ENCODE results near the gene NUDT17.
"Not testable (repeated sequence)": the region's sequence is repeated elsewhere in the genome, so short reads cannot be mapped to it uniquely, and the experiment has no call there.

Gene NUDT17, protein sequence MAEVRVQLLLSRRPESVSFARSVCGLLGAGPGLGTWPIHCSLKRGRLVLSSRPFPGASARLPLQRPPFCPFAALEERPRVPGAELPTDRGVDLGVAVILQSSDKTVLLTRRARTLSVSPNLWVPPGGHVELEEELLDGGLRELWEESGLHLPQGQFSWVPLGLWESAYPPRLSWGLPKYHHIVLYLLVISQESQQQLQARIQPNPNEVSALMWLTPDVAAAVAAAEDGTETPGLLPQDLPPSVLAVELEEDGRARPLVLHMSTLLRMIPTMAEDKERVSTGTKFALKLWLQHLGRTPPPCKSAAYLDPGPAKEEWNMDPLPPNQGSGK

GRCh38 chr1:145845514-145846161 lies at the start of gene NUDT17:
TSS of gene NUDT17 (plus strand) at chr1:145845630. CDS start at chr1:145845641, 11 bp downstream.
- peak; percentile 78 for DNase-seq

DNA sequence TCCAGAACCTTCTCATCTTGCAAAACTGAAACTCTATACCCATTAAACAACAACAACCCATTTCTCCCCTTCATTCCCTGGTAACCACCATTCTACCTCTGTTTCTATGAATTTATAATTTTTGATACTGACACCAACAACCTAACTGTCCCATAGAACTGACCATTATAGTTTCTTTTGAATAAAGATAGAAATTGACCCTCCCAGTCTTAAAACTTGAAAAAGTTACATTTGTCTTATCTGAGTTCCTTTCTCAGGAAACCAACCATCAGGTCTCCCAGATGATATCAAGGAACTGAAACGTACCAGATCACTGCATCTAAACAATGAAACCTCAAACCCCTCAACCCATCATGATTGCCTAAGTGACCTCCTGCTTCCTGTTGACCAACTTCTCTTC lies 48.7 kb upstream of the NUDT17 start:
- no peak for DNase-seq

GRCh38 chr1:145799806-145800205 lies 45.6 kb upstream of the NUDT17 start:
- no peak for DNase-seq

DNA sequence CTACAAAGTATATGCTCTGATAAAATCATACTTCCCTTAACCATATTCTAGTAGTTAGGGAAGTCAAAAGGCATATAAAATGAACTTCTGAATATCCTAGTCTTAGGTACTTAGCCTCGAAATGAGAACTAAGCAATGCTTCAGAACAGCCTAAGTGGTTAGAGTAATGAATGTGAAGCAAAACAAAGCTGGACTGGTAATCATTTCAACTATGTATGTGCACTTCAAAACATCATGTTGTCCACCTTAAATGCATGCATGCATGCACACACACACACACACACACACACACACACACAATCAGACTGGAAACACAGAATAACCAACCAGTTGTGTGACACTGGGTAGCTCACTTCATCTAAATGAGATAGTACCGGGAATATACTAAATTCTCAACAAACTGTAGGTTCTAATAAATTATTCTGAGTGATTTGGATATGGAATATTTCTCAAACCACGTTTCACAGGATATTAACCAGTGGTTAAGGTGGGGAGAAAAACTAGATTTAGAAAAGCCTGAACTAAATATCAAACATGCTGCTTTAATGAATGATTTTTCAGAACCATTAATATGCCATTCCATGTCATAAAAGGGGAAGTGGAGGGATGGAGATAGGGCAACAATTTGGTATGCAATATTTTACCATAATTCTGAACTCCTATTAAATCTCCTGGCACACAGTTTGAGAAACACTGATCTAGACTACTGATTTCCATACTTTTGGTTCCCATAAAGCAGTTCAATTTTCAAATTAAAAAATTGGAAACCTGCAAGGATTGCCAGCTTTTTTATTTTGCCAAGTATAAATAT lies 41.0 kb upstream of the NUDT17 start:
- no peak for DNase-seq

DNA sequence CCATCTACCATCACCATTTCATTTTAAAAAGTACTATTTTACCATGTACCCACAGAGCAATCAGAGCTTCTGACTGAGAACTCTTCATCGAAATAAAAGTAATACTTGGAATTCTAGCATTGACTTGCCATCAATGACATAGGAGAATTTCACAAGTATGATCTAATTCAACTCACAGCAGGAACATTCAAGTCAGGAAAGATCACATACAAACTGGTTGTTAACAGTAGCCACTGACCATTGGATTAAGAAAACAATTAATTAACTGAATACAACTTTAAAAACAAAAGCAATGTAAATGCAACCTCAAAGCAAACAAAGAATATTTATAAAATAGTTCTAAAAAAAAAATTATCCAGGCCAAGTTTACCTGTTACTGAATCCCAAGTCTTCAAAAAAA lies 40.4 kb upstream of the NUDT17 start:
- no peak for DNase-seq

- no peak for DNase-seq
These were observed 39.0 kb upstream of the NUDT17 start for GRCh38 chr1:145806408-145806807.

DNA sequence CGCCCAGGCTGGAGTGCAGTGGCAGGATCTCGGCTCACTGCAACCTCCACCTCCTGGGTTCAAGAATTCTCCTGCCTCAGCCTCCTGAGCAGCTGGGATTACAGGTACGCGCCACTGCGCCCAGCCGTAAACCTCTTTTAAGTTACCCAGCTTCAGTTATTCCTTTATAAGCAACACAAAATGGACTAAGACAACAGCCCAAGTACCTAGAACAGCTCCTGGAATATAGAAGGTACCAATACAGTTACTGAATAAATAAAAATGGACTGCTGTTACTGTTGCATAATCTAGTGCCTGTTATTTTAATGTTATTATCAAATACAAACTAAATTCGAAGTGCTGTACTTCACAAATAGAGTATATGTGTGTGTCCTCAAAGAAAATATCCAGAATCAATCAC lies 38.6 kb upstream of the NUDT17 start:
- no peak for DNase-seq

DNA sequence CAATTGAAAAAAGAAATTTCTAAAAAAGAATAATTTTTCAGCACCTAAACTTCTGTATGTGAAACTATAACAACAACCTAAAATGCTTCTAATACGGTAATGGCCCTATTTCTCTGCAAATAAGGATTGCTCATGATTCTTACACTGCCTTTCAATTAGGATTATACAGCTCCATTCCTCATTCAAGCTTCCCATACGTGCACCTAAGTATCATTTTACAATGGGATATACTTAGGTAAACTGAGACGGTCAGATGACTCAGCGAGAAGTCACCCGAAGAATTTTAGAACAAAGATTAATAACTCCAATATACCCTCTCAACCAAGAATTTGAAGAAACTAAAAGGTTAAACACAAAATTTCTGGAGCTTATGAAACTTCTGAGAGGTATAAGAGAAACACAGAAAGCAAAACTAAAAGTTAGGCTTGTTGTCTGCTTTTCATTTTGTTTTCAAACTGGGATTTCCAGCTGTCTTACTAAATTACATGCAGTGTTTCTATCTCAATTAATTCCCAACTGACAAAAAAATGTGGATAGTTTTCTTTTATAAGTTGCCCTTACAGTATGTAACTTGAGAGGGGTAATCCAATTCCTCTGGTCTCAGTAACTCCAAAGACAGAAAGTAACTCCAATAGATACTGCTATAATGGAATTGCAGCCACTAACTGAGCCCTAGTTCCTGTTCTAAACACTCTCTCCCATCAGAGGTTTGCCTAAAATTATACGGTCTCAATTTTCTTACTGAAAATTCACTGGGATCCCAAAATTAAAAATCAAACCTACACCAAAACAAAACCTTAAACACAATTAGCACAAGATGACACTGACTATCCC lies 32.2 kb upstream of the NUDT17 start:
- not testable (repeated sequence) for DNase-seq

DNA sequence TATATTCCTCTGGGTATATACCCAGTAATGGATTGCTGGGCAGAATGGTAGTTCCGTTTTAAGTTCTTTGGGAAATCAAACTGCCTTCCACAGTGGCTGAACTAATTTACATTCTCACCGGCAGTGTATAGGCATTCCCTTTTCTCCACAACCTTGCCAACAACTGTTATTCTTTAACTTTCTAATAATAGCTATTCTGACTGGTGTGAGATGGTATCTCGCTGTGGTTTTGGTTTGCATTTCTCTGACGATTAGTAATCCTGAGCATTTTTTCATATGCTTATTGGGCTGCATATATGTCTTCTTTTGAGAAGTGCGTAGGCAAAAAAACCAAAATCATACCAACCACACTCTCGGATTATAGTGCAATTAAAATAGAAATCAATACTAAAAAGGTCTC lies 27.3 kb upstream of the NUDT17 start:
- DNase-seq, result not testable (repeated sequence)

GRCh38 chr1:145822779-145823331 lies 22.6 kb upstream of the NUDT17 start:
- DNase-seq, result not testable (repeated sequence)

- peak; percentile 90 for DNase-seq
These were observed 21.6 kb upstream of the NUDT17 start, which contains the start of the genes POLR3C and RNF115 for GRCh38 chr1:145823565-145824498. TSS of gene POLR3C (plus strand) at chr1:145824200. CDS start at chr1:145825777, 1,577 bp downstream. TSS of gene RNF115 (minus strand) at chr1:145824095. CDS start at chr1:145823873, 222 bp downstream.

- peak; percentile 13 for DNase-seq
These were observed 21.0 kb upstream of the NUDT17 start for GRCh38 chr1:145824499-145824842.

GRCh38 chr1:145826030-145826429 lies 19.4 kb upstream of the NUDT17 start:
- DNase-seq, result no peak

GRCh38 chr1:145827966-145828365 lies 17.5 kb upstream of the NUDT17 start:
- no peak for DNase-seq

DNA sequence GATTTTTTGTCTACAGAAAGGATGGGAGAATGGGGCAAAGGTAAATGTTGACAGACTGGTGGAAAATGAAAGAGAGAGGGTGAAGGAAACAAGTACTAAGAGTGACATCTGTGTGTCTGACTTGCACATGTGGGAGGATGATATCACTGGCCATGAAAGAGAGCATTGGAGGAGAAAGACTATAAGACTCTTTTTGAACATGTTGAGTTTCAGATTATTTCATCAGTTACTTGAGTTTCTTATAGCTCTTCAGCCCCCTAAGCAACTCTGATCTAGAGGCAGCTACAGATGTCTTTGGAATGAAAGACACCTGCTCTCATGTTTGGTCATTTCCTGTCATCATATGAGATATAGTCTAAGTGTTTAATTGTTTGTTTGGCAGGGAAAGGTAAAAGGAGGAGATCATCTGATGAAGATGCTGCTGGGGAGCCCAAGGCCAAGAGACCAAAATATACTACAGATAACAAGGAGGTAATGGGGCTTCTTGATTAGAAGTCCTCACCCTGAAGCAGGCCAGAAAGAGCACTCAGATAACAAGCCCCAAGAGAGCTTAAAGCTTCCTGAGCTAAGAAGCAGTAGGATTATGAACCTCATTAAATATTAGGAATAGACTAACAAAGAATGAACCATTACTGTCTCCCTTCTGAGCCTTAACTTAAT lies 16.9 kb upstream of the NUDT17 start:
- peak; percentile 87 for DNase-seq

DNA sequence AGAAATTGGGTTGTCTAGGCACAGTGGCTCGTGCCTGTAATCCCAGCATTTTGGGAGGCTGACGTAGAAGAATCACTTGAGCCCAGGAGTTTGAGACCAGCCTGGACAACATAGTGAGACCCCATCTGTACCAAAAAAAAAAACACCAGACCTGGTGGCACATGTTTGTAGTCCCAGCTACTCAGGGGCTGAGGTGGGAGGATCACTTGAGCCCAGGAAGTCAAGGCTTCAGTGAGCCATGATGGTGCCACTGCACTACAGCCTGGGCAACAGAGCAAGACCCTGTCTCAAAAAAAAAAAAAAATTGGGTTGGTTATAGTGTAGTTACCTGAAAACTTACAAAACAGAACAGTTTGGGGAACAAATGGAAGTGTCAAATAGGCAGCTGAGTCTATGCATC lies 14.6 kb upstream of the NUDT17 start:
- DNase-seq, result not testable (repeated sequence)

- DNase-seq, result no peak
These were observed 7.8 kb upstream of the NUDT17 start for GRCh38 chr1:145837656-145838055.

GRCh38 chr1:145843031-145843430 lies 2.4 kb upstream of the NUDT17 start:
- DNase-seq, result no peak

DNA sequence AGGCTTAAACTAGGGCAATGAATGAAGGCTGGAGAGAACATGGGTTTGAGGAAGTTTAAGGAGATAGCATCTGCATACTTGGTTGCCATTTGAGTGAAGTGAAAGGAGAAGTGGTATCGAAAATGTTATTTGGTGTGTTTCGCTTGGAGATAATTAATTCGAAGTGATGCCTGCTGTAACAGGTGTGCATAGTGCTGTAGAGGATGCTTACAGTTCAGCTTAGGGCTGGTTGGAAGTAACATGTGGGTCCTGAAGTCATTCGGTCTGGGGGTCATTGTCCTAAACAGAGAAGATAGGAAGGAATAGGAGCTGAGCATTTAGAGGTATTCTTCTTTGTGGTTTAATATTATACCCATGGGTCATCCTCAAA lies 301 bp upstream of the NUDT17 start:
- DNase-seq, result no peak

DNA sequence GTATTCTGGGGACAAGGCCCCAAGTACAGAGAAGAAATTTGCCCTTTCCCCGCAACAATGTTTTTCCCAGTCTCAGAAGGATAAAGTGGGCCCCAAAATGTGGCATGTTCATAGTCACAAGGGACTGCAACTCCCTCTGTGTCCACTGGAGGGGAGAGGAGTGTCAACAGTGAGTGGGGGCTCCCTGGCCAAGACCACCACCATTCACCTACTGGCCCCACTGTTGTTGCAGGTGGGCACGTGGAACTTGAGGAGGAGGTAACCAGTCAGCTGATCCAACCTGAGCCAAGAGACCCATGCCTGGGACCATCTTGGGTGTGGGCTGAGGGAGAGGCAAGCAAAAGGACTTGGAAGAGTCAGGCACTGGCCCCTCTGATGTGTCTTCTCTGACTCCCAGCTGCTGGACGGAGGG lies 777 bp downstream of the NUDT17 start:
- peak; percentile 72 for DNase-seq

DNA sequence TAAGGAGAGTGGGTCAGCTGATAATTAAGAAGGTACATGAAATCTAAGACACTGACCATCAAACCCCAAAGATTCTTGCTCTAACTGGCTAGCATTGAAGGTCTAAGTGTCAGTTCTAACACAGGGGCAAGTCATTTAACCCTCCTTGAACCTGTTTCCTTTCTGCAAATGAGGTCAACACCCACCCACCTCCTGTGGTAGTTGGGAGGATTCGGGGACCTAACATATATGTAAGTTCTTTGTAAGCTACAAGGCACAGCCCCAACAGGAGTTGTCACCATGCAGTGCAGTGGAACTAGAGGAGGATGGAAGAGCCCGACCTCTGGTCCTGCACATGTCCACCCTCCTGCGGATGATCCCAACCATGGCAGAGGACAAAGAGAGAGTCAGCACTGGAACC lies 2.4 kb downstream of the NUDT17 start:
- no peak for DNase-seq

All from hematopoietic multipotent progenitor cell treated with erythropoietin and hydrocortisone succinate and interleukin-3 and kit ligand, for 8 days (in vitro differentiated cells).